Vagina (tissue), 2 donors: ENCODE results near the gene WDR7. TPM values are rescaled to one million over a fixed set of nuclear protein-coding genes. Genes with fewer than 3 reads are reported as not detected.

Experiments
- DNase-seq, 2 donors: peaks; one replicate each; pipeline ENCODE4 v3.0.0-alpha.2; 2017; ENCODE audit errors: extremely low spot score in 2 of 2
- H3K27ac ChIP-seq: fragments of 200-600 bp; sonication (generic); one replicate; pipeline ENCODE4 v1.5.1; 2019
- H3K27me3 ChIP-seq: fragments of 200-600 bp; sonication (generic); one replicate; pipeline ENCODE4 v1.5.1; 2019
- H3K36me3 ChIP-seq, 2 donors: fragments of 200-600 bp; sonication (generic); one replicate each; pipeline ENCODE4 v1.5.1; 2017 to 2019
- H3K4me1 ChIP-seq: fragments of 200-600 bp; sonication (generic); one replicate; pipeline ENCODE4 v1.5.1; 2019
- H3K4me3 ChIP-seq, 2 donors: fragments of 200-600 bp; sonication (generic); 1 replicate in 1 of 2; 2 replicates in 1 of 2; pipeline ENCODE4 v1.5.1; 2016 to 2019
- H3K9me3 ChIP-seq: fragments of 200-600 bp; sonication (generic); one replicate; pipeline ENCODE4 v1.5.1; 2019
- POLR2A ChIP-seq, 2 donors: fragments of 450-650 bp; IDR thresholded peaks; one replicate each; pipeline ENCODE4 v1.6.1; 2017; ENCODE audit warnings: antibody characterized with exemption in 2 of 2, mild to moderate bottlenecking in 2 of 2, moderate library complexity in 2 of 2
- POLR2AphosphoS5 ChIP-seq, 2 donors: sonication (generic); formaldehyde crosslinking; IDR thresholded peaks; one replicate each; pipeline ENCODE4 v1.9.0; 2017; ENCODE audit warnings: antibody characterized with exemption in 2 of 2, mild to moderate bottlenecking in 2 of 2, low read depth in 1 of 2; ENCODE audit not compliant: insufficient read depth in 1 of 2
- intact Hi-C: fragments of 100-400 bp; cut with DNase I; formaldehyde crosslinking; loops from one replicate; pipeline ENCODE4 v1.15.1; 2023
- total RNA-seq: library from RNA; depleted of rRNA; stranded (reverse); fragments of >200 nt; gene quantifications from one replicate; pipeline ENCODE4 v1.2.3, GENCODE V29; 2016
- TF ChIP-seq, protein P1 (sequence below), 3 experiments: fragments of 450-650 bp in 2 of 3; fragments of 200-600 bp in 1 of 3; sonication (generic) in 1 of 3; IDR thresholded peaks; one replicate each; pipeline ENCODE4 v1.5.1; 2017 to 2019; ENCODE audit warnings: antibody characterized with exemption in 3 of 3, mild to moderate bottlenecking in 2 of 3, moderate library complexity in 2 of 3

WDR7 gene
- total RNA-seq, 1 donor from 2014 or later: 26.3 TPM

DNA sequence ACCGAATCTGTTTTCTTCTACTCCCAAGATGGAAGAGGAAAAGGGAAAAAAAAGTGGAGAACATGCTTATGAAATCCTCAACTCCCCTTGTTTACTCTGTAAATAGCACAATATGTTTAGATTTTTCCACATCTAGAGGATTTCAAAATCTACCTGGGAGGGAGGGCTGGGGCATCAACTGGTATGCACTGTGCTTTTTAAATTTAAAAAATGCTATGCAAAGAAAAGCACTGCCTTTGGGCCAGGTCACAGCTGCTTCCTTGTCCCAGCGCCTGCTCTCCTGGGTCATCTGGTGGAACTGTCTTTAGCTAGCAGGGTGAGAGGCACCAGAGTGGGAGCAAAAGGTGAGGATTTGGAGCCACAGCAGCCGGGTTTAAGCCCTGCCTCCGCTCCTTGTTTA lies 407.6 kb downstream of the WDR7 start:
- no peaks in the 10 kb centered on the region for H3K36me3 ChIP-seq
- TF ChIP-seq POLR2A (IDR thresholded peaks at IDR 0.05): no peak
- TF ChIP-seq POLR2AphosphoS5 (IDR thresholded peaks at IDR 0.05; ENCODE audit: insufficient read depth in 1 of 2, low read depth in 1 of 2): no peak
- TF ChIP-seq, protein P1, sequence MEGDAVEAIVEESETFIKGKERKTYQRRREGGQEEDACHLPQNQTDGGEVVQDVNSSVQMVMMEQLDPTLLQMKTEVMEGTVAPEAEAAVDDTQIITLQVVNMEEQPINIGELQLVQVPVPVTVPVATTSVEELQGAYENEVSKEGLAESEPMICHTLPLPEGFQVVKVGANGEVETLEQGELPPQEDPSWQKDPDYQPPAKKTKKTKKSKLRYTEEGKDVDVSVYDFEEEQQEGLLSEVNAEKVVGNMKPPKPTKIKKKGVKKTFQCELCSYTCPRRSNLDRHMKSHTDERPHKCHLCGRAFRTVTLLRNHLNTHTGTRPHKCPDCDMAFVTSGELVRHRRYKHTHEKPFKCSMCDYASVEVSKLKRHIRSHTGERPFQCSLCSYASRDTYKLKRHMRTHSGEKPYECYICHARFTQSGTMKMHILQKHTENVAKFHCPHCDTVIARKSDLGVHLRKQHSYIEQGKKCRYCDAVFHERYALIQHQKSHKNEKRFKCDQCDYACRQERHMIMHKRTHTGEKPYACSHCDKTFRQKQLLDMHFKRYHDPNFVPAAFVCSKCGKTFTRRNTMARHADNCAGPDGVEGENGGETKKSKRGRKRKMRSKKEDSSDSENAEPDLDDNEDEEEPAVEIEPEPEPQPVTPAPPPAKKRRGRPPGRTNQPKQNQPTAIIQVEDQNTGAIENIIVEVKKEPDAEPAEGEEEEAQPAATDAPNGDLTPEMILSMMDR (IDR thresholded peaks at IDR 0.05): no peak
- no peaks in the 10 kb centered on the region for H3K4me1 ChIP-seq
- no peaks in the 10 kb centered on the region for H3K9me3 ChIP-seq
- DNase-seq: no peak
- intact Hi-C loops: no loop called here
- no peak overlapping the region for H3K27ac ChIP-seq
- H3K4me3 ChIP-seq: no peak overlapping the region
- no peaks in the 10 kb centered on the region for H3K27me3 ChIP-seq

DNA sequence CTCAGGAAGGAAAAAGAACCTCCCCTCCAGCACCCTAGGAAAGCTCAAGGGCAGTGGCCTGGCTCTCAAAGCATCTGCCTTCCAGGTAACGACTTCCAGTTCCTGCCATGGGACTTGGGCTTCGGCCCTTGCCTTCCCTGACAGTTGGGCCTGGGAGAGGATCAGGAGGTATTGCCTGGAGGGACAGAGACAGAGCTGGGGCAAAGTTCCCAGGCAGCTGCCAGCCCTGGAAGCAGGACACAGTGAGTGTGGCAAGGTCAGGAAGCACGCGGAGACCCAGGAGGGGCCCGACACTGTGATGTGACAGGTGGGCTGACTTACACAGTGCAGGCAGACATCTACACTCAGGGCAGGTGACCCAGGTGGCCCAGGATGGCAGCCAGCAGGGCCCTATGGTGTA lies 408.2 kb downstream of the WDR7 start:
- TF ChIP-seq, protein P1 (IDR thresholded peaks at IDR 0.05): no peak
- TF ChIP-seq POLR2A (IDR thresholded peaks at IDR 0.05) (no peak), POLR2AphosphoS5 (IDR thresholded peaks at IDR 0.05; ENCODE audit: insufficient read depth in 1 of 2, low read depth in 1 of 2) (no peak)
- no peak for DNase-seq
- Histone ChIP-seq H3K9me3 (no peaks in the 10 kb centered on the region), H3K4me1 (no peaks in the 10 kb centered on the region), H3K36me3 (no peaks in the 10 kb centered on the region), H3K4me3 (no peak overlapping the region), H3K27me3 (no peaks in the 10 kb centered on the region), H3K27ac (no peak overlapping the region)
- intact Hi-C loops: no loop called here

GRCh38 chr18:57060814-57061213 lies 409.7 kb downstream of the WDR7 start:
- intact Hi-C loops: no loop called here
- DNase-seq: no peak
- no peak for TF ChIP-seq POLR2AphosphoS5 (IDR thresholded peaks at IDR 0.05; ENCODE audit: insufficient read depth in 1 of 2, low read depth in 1 of 2)
- TF ChIP-seq, protein P1 (IDR thresholded peaks at IDR 0.05): no peak
- TF ChIP-seq POLR2A (IDR thresholded peaks at IDR 0.05): no peak
- Histone ChIP-seq H3K27me3 (no peaks in the 10 kb centered on the region), H3K36me3 (no peaks in the 10 kb centered on the region), H3K4me1 (no peaks in the 10 kb centered on the region), H3K4me3 (no peak overlapping the region), H3K27ac (no peak overlapping the region), H3K9me3 (no peaks in the 10 kb centered on the region)

GRCh38 chr18:57062178-57062577 lies 411.0 kb downstream of the WDR7 start:
- intact Hi-C loops: no loop called here
- H3K27me3 ChIP-seq: no peaks in the 10 kb centered on the region

GRCh38 chr18:57062844-57063243 lies 411.7 kb downstream of the WDR7 start:
- Histone ChIP-seq H3K27ac (no peak overlapping the region), H3K4me3 (no peak overlapping the region), H3K27me3 (no peaks in the 10 kb centered on the region), H3K4me1 (no peaks in the 10 kb centered on the region), H3K9me3 (no peaks in the 10 kb centered on the region), H3K36me3 (no peaks in the 10 kb centered on the region)
- intact Hi-C loops: no loop called here
- TF ChIP-seq, protein P1 (IDR thresholded peaks at IDR 0.05): no peak
- DNase-seq: no peak

More at GRCh38 chr18:57062178-57062577, 411.0 kb downstream of the WDR7 start:
- no peak overlapping the region for H3K4me3 ChIP-seq
- H3K36me3 ChIP-seq: no peaks in the 10 kb centered on the region
- H3K9me3 ChIP-seq: no peaks in the 10 kb centered on the region
- no peak for DNase-seq
- no peaks in the 10 kb centered on the region for H3K4me1 ChIP-seq
- TF ChIP-seq POLR2AphosphoS5 (IDR thresholded peaks at IDR 0.05; ENCODE audit: insufficient read depth in 1 of 2, low read depth in 1 of 2) (no peak), POLR2A (IDR thresholded peaks at IDR 0.05) (no peak)
- TF ChIP-seq, protein P1 (IDR thresholded peaks at IDR 0.05): no peak
- H3K27ac ChIP-seq: no peak overlapping the region
